WTC11 (cell line): ENCODE measurements around the gene MEPCE. TPM values are rescaled to one million over a fixed set of nuclear protein-coding genes. Genes with fewer than 3 reads are reported as not detected.
A peak's percentile ranks its signal among the peaks of the same experiment; 100 is the strongest.

ENCODE experiments used
- ATAC-seq: fragments of 200-7000 bp; cut with Tn5 transposase; 2 replicates; pipeline ENCODE4 v1.10.0; 2021; ENCODE audit warnings: mild to moderate bottlenecking, moderate library complexity
- CTCF ChIA-PET: fragments of 300-600 bp; sonication (Branson Sonifier 250); formaldehyde crosslinking; loops from one replicate; lab custom pipeline; 2021; ENCODE audit warnings: antibody characterized with exemption; lab: Charles Lee
- POLR2A ChIA-PET: fragments of 350-600 bp; sonication (Branson Sonifier 250); formaldehyde crosslinking; loops from one replicate; lab custom pipeline; 2021; ENCODE audit warnings: antibody characterized with exemption; lab: Charles Lee
- DNase-seq: peaks from one replicate; pipeline ENCODE4 v3.0.0; 2021; ENCODE audit warnings: low spot score
- H3K27ac Mint-ChIP-seq: 2 replicates; pipeline ENCODE4 v1.8.0; 2021; ENCODE audit warnings: mixed read lengths
- H3K27me3 Mint-ChIP-seq: 2 replicates; pipeline ENCODE4 v1.8.0; 2021; ENCODE audit warnings: low read depth, mild to moderate bottlenecking, moderate library complexity, mixed read lengths
- H3K36me3 Mint-ChIP-seq: 2 replicates; pipeline ENCODE4 v1.8.0; 2021; ENCODE audit warnings: mixed read lengths
- H3K4me1 Mint-ChIP-seq: 2 replicates; pipeline ENCODE4 v1.8.0; 2022; ENCODE audit warnings: mixed read lengths
- H3K4me3 Mint-ChIP-seq: 2 replicates; pipeline ENCODE4 v1.8.0; 2021; ENCODE audit warnings: mild to moderate bottlenecking, moderate library complexity, mixed read lengths
- H3K9me3 Mint-ChIP-seq: 2 replicates; pipeline ENCODE4 v1.8.0; 2021; ENCODE audit warnings: mixed read lengths
- CBFB ChIP-seq: sonication (generic); formaldehyde crosslinking; IDR thresholded peaks from 2 replicates; pipeline ENCODE4 v1.8.1; 2022; ENCODE audit warnings: mild to moderate bottlenecking, low read depth, missing genetic modification reagents
- ERG ChIP-seq: fragments of 250-450 bp; sonication (Bioruptor Pico); IDR thresholded peaks from 2 replicates; pipeline ENCODE4 v1.8.0; 2021; ENCODE audit warnings: mild to moderate bottlenecking
- HMGA2 ChIP-seq: fragments of 250-450 bp; sonication (Bioruptor Pico); IDR thresholded peaks from 2 replicates; pipeline ENCODE4 v1.4.0; 2021; ENCODE audit warnings: mild to moderate bottlenecking, moderate library complexity
- MYBL2 ChIP-seq: sonication (generic); formaldehyde crosslinking; IDR thresholded peaks from 2 replicates; pipeline ENCODE4 v1.8.1; 2023; ENCODE audit warnings: mild to moderate bottlenecking, moderate library complexity, missing genetic modification reagents
- NFYB ChIP-seq: sonication (generic); formaldehyde crosslinking; conservative IDR thresholded peaks from 2 replicates; pipeline ENCODE4 v1.8.0; 2022; ENCODE audit warnings: low read depth, missing genetic modification reagents
- OVOL2 ChIP-seq: fragments of 250-450 bp; sonication (Bioruptor Pico); IDR thresholded peaks from 2 replicates; pipeline ENCODE4 v1.9.0; 2021; ENCODE audit warnings: mild to moderate bottlenecking, borderline replicate concordance
- PREB ChIP-seq: sonication (generic); formaldehyde crosslinking; IDR thresholded peaks from 2 replicates; pipeline ENCODE4 v1.8.1; 2022; ENCODE audit warnings: mild to moderate bottlenecking, missing genetic modification reagents, moderate library complexity, borderline replicate concordance
- SOX15 ChIP-seq: fragments of 250-450 bp; sonication (Bioruptor Pico); IDR thresholded peaks from 2 replicates; pipeline ENCODE4 v1.9.0; 2021; ENCODE audit warnings: mild to moderate bottlenecking
- TCF7 ChIP-seq: sonication (generic); formaldehyde crosslinking; IDR thresholded peaks from 2 replicates; pipeline ENCODE4 v1.8.0; 2022; ENCODE audit warnings: mild to moderate bottlenecking, low read depth, missing genetic modification reagents, moderate library complexity
- ZNF138 ChIP-seq: sonication (generic); formaldehyde crosslinking; conservative IDR thresholded peaks from 2 replicates; pipeline ENCODE4 v1.8.1; 2022; ENCODE audit warnings: mild to moderate bottlenecking, moderate library complexity, missing genetic modification reagents
- ZNF219 ChIP-seq: sonication (generic); formaldehyde crosslinking; IDR thresholded peaks from 2 replicates; pipeline ENCODE4 v1.8.0; 2023; ENCODE audit warnings: missing genetic modification reagents, mild to moderate bottlenecking, borderline replicate concordance
- ZNF263 ChIP-seq: sonication (generic); formaldehyde crosslinking; IDR thresholded peaks from 2 replicates; pipeline ENCODE4 v1.8.1; 2022; ENCODE audit warnings: low read depth, mild to moderate bottlenecking, moderate library complexity, missing genetic modification reagents
- ZNF396 ChIP-seq: fragments of 250-450 bp; sonication (Bioruptor Pico); IDR thresholded peaks from 2 replicates; pipeline ENCODE4 v1.8.0; 2021; ENCODE audit warnings: mild to moderate bottlenecking, moderate library complexity, borderline replicate concordance
- ZNF423 ChIP-seq: fragments of 250-450 bp; sonication (Bioruptor Pico); IDR thresholded peaks from 2 replicates; pipeline ENCODE4 v2.1.2; 2022; ENCODE audit warnings: mild to moderate bottlenecking, moderate library complexity
- ZNF425 ChIP-seq: fragments of 250-450 bp; sonication (Bioruptor Pico); conservative IDR thresholded peaks from 2 replicates; pipeline ENCODE4 v1.9.0; 2021; ENCODE audit warnings: mild to moderate bottlenecking
- ZNF532 ChIP-seq: fragments of 250-450 bp; sonication (Bioruptor Pico); IDR thresholded peaks from 2 replicates; pipeline ENCODE4 v1.9.0; 2021; ENCODE audit warnings: mild to moderate bottlenecking, borderline replicate concordance
- ZNF671 ChIP-seq: fragments of 250-450 bp; sonication (Bioruptor Pico); IDR thresholded peaks from 2 replicates; pipeline ENCODE4 v1.8.0; 2021; ENCODE audit warnings: mild to moderate bottlenecking
- total RNA-seq: library from RNA; stranded (reverse); gene quantifications from 3 replicates; pipeline ENCODE4 v1.2.3, GENCODE V29; 2021
- TF ChIP-seq, protein P1 (sequence below): sonication (generic); formaldehyde crosslinking; IDR thresholded peaks from 2 replicates; pipeline ENCODE4 v1.8.1; 2022; ENCODE audit warnings: low read depth, missing genetic modification reagents, borderline replicate concordance

The MEPCE gene
- total RNA-seq, 1 experiment from 2014 or later, result 41.9 TPM

- ATAC-seq, result no peak
- Mint-ChIP-seq H3K4me1 (peaks cover 22% of the 10 kb centered on the region), H3K27ac (no peak overlapping the region), H3K4me3 (peak overlapping the region; percentile 78), H3K9me3 (no peaks in the 10 kb centered on the region), H3K36me3 (no peaks in the 10 kb centered on the region), H3K27me3 (no peaks in the 10 kb centered on the region)
- TF ChIP-seq ZNF423 (CRISPR knock-in tag) (no peak), ZNF396 (CRISPR knock-in tag) (no peak), MYBL2 (no peak), HMGA2 (CRISPR knock-in tag) (no peak), TCF7 (CRISPR knock-in tag) (no peak), OVOL2 (no peak), SOX15 (CRISPR knock-in tag) (no peak), CBFB (CRISPR knock-in tag) (no peak), ZNF425 (CRISPR knock-in tag) (no peak), ERG (CRISPR knock-in tag) (no peak), PREB (CRISPR knock-in tag) (no peak), NFYB (no peak), ZNF138 (no peak), ZNF219 (no peak), ZNF263 (CRISPR knock-in tag) (no peak), ZNF532 (CRISPR knock-in tag) (no peak), ZNF671 (CRISPR knock-in tag) (no peak)
- TF ChIP-seq, protein P1, sequence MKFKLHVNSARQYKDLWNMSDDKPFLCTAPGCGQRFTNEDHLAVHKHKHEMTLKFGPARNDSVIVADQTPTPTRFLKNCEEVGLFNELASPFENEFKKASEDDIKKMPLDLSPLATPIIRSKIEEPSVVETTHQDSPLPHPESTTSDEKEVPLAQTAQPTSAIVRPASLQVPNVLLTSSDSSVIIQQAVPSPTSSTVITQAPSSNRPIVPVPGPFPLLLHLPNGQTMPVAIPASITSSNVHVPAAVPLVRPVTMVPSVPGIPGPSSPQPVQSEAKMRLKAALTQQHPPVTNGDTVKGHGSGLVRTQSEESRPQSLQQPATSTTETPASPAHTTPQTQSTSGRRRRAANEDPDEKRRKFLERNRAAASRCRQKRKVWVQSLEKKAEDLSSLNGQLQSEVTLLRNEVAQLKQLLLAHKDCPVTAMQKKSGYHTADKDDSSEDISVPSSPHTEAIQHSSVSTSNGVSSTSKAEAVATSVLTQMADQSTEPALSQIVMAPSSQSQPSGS (CRISPR knock-in tag), result no peak
- POLR2A ChIA-PET, result interaction anchor here (0.6 to 1.9 kb wide), 3 partner anchors 49 to 1829 kb away, joined by 3 to 7 read pairs (median 3); partner anchors contain the start of genes AGFG2 and ZCWPW1
- no peak for DNase-seq
- CTCF ChIA-PET, result interaction anchor here (0.7 to 7.3 kb wide), 16 partner anchors 8 to 214 kb away, joined by 3 to 82 read pairs (median 8); partner anchors contain the start of genes FBXO24 and LRCH4
Observed at GRCh38 chr7:100477871-100478267, 48.2 kb downstream of the MEPCE start.
